Stimulated activated CD4-positive, alpha-beta T cell treated with anti-CD3 and anti-CD28 coated beads, Interleukin-2, amount 100 ng/mL, for 4 hours (primary cell): ENCODE measurements around the gene AUH.
A peak's percentile ranks its signal among the peaks of the same experiment; 100 is the strongest.

ENCODE experiments used
- DNase-seq: peaks from one replicate; pipeline ENCODE4 v3.0.0-alpha.2; 2020; ENCODE audit warnings: low read depth

Gene AUH

DNA sequence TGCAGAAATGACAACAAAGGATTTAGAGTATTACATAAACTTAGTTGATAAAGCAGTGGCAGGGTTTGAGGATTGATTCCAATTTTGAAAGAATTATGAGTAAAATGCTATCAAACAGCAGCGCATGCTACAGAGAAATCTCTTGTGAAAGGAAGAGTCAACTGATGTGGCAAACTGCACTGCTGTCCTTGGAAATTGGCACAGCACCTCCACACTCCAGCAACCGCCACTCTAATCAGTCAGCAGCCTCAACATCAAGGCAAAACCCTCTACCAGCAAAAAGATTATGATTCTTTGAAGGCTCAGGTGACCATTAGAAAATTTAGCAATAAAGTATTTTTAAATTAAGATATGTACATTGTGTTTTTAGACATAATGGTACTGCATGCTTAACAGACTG lies 66.4 kb downstream of the AUH start:
- DNase-seq, result no peak

DNA sequence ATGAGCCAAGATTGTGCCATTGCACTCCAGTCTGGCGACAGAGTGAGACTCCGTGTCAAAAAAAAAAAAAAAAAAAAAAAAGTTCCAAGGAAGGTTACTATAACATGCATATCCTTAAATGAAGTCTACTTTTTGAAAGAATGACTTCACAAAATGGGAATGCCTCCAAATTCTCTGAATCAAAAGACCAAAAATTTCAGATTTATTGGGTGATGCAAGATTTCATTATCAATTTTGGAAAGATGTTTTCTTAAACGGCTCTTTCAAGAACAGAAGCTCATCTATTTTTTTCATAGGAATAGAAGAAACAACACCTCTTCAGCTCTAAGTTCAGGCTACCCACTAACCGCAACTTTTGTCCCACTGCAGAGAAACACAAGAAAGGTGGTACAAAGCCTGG lies 69.9 kb downstream of the AUH start:
- no peak for DNase-seq

DNA sequence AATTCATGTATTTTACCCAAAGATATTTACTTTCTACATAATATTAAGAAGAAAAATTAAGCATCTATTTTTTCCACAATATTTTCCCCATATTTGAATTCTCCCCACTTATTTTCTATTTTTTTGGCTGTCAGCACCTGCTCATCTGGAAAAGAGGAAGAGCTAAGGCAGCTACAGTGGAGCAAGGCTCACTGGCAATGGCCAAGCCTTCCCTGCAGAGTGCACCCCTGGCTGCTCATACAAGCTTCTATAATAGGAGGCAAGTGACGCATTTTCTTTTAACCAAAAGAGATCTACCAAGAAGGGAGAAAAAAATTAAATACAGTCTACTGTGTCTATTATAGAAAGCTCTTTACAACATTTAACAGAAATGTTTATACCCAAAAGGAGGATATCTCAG lies 72.5 kb downstream of the AUH start:
- DNase-seq, result no peak

DNA sequence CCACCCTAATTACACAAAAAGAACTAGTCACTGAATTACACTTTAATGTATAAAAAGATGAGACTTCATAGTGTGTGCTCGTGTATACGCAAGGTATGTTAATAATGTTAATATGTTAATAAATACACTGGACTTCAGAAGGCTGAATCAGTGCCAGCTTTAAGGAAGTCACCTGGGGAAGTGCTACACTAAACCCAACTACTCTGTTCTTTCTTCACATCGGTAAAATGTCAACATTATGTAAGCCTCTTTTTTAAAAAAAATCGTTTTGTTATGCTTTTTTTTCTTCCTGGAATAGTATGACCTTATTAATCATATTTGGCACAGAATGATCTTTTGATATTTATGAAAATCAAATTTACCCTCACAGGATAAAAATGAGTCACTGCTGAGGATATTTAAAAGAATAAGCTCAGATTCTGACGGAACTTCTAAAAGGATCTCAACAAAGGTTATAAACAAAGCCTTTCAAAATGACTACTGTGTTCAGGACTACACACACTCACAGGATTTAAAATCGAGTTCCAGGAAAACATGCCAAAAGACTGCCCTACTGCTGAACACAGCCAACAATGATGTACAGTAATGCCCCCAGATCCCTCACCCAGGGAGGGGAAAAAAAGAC lies 75.9 kb downstream of the AUH start:
- DNase-seq, result no peak

DNA sequence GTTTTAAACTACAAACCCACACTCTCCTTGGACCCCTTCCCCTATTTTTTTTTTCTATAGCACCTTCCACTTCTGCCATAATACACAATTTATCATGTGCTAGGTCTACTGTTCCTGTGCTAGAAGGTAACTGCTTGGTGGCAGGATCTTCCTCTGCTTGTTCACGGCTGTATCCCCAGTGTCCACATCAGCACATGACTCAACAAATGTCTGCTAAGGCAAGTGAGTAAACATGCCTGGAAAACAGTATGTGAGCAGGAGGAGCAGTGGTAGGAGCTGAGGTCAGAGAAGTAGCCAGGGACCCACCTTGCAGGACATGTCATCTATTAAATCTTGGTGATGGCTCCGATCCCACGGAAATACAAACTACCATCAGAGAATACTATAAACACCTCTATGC lies 79.4 kb downstream of the AUH start:
- no peak for DNase-seq

DNA sequence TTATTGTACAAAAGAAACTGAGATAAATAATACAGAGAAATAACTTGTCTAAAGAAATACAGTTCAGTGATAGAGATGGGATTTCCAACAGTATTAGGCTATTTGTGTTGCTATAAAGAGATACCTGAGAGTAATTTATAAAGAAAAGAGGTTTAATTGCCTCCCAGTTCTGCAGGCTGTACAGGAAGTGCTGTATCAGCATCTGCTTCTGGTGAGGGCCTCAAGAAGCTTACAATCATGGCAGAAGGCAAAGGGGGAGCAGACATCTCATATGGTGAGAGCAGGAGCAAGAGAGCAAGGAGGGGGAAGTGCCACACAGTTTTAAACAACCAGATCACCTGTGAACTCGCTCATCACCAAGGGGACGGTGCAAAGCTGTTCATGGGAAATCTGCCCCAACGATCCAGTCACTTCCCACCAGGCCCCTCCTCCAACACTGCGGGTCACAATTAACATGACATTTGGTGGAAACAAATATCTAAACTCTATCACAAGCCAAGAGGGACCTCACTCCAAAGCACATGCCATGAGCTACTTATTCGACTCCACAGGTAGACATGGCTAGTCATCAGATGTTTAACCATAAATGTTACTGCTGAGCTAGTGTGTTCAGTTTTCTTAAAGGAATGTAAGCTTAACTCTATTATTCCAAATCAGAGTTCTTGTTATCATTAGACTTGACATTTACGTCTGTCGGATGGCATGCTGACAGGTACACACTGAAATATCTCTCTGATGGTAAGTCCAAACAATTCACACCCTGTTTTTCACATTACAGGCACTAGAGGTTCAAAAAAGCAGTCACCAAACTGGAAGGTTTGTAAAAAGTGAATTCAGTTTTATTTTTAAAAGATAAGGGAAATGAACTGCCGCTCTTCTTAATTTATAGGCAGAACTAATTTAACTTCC lies 82.2 kb downstream of the AUH start:
- DNase-seq, result no peak

DNA sequence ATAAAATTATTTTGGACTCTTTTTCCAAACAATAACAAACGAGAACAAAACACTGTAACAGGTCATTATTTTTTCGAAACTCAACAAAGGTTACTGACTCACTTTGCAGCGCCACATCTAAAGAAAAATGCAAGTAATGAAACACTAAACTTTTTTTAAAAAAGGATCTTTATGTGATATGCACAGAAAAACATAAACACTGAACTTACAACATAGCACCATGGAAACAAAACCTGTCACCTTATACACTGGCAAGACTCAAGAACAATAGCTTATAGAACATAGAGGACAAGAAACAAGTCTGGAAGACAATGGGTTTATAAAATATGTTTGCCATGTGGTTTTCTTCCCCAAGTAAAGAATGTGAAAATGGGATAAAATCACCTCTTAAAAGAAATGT lies 85.2 kb downstream of the AUH start:
- no peak for DNase-seq

DNA sequence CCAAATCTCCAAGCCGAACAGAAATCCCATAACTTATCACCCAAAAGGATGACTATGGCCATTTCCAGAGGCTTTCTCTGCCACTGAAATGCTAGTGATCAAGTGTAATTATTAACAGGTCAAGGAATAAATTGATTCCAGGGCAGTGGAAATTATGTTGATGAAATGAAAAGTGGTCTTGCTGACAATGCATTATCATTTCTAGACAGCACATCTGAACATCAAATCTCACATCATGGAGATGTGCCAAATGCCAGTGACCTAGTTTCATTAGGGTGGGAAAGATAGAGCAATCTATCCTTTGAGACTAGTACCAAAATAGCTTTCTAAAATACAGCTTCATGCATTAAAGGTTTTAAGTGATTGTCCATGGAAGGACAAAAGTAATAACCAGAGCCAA lies 86.1 kb downstream of the AUH start:
- no peak for DNase-seq

DNA sequence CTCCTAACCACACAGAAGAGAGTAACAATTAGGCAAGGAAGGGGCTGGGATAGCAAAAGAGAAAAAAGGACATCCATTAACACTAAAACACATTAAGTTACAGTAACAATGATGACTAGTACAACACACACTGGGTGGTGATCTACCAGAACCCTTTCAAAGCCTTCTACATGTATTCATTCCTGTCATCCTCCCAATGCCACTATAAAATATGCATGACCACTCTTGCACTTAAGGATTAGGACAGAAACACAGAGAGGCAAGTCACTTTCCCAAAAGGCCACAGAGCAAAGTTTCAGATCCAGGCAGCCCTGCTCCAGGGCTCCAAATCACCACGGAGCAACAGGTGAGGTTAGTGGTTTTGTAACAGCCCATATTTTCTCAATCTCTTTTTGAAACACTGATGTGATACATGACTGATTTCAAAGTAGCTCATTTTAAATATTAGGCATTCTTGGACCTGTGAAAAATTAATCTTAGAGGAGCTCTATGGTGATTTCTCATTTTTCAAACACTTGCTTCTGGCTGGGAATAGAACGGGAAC lies 86.7 kb downstream of the AUH start:
- no peak for DNase-seq

DNA sequence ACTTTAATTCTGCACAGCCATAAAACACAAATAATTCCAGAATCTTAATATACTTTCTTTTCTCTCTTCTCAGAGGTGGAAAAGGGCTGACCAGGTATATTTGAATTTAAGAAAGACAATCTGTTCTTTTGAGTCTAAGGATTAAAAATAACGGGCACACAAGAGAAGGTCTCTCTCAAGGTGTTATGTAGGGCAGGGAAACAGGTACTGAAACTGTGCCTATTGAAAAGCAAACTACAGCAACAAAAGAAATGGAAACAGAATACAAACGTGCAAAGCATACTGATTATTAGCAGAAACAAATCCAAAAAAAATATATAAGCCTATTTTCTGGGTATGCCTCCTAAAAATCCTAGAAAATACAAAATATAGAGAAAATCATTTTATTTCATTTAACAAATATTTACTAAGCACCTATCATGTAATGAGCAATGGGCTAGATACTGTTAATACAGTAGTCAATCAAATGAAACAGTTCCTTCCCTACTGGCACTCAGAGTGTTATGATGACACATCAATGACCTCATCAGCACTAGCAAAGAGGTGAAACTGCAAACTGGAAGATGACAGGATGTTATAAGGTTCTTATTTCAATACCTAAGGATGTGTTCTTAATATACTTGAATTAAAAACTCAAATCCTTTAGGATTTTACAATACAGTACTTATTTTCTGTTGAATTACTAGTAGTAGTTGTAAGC lies 87.7 kb downstream of the AUH start:
- DNase-seq, result no peak

DNA sequence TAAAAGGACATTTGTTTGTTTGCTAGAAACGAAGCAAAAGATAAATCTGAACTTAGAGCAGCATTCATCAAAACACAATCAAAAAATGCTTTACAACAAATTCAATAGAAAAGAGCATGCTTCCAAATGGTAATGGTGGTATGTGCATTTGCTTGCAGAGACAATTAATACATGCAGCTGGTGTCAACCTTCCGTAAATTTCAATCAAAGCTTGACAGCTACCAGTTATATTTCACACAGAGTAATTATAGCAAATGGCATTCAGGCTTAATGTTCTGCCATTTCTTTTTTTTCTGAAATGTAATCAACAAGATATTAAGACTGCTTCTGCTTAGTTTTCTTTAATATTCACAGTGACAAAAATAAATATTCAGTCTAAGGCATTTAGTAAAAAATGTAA lies 90.6 kb downstream of the AUH start:
- DNase-seq, result no peak

DNA sequence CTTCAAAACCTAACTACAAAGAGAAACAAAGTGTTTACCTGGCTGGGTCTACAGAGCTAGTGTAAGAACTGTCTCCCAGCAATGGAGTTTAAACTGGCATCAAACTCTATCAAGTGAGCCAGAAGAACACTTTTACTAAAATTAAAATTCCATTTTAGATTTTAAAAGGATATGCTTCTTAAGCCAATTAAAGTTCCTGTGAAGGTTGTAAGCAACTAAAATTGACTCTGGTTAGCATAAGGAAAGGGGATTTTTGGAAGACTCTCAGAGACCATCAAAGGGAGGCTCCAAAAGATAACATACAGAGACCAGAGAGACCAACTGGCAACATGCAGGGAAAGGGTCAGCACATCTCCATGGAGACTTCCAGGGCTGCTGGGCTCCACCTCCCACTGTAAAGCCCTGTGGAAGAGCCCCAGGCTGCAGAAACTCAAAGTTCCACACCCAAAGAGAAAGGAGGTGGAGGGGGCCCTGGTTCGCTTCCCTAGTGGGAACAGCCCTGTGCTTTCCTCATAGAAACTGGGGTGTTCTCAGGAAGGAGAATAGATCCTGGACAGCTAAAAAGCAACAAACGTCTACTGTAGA lies 91.7 kb downstream of the AUH start:
- no peak for DNase-seq

DNA sequence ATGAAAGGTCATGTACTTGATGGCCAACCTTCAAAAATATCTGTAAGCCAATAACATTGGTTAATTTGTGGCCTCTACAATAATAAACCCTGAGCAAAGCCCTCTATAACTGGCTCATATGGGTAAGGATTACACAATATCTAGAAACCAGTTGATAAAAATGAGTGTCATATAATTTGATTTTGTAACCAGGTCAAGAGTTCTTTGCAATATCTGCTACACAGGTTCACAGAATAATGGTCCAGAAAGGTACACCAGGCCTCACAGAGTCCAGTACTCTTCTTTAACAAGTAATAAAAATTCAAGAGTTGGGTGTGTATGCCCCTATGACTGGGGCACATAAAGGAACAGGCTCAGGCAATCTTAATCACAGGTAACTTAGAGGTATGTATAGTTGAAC lies 95.3 kb downstream of the AUH start:
- no peak for DNase-seq

DNA sequence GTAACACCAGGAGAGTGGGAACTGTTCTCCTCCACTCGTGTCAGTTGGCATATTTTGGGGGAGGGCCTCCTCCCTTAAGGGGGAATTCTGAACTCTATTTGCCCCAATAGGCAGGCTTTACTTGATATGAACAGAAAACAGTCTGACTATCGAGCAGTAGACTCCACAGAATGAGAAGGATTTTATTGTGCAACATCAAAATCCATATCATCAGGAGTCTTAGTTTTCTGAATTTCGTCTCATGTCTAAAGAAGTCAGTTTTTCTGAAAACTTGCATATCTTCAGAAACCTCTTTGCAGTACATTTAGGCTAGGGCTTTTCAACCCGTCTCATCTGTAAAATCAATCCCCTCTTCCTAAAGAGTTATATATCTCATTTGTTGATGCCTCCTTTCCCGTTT lies 96.2 kb downstream of the AUH start:
- no peak for DNase-seq

DNA sequence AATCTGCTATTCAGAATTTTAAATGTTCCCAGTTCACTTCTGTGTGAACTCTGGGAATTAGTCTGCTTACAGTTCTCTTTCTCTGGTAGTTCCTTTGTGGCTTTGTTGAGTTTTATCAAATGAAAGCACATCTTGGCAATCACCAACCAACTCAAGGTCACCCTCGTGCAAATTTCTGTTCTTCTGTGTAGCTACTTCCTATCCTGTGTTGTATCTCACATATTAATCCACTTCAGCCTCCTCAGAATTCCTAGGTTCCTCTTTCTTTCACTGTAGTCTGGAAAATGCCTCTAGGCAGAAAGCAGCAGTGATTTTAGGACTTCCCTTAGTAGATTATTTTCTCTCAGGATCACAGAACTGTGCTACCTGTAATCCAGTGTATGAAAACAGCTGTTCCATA lies 100.3 kb downstream of the AUH start:
- no peak for DNase-seq

DNA sequence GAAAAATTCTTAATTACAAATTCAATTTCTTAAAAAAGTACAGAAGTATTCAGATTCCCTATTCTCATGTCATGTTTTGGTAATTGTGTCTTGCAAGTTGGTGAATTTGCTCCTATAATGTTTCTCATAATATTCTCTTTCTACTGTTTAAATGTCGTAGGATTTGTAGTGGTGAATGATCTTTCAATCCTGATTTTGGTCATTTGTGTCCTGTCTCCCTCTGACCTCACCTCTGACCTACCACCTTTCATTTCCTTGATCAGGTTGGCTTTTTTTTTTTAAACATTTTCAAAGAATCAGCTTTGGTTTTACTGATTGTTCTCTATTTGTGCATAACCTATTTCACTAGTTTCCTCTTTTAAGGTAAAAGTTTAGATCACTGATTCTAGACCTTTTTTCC lies 102.6 kb downstream of the AUH start:
- DNase-seq, result no peak

DNA sequence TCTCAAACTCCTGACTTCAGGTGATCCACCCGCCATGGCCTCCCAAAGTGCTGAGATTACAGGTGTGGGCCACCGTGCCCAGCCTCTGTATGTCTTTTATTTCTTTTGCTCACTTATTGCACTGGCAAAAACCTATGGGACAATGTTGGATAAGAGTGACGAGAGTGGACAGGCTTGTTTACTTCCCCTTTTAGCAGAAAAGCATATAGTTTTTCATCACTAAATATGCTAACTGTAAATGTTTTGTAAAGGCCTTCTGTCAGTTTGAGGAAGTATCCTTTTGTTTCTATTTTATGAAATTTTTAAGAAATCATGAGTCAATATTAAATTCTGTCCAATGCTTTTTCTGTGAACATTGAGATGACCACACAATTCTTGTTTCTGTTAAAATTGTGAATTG lies 103.3 kb downstream of the AUH start:
- no peak for DNase-seq

DNA sequence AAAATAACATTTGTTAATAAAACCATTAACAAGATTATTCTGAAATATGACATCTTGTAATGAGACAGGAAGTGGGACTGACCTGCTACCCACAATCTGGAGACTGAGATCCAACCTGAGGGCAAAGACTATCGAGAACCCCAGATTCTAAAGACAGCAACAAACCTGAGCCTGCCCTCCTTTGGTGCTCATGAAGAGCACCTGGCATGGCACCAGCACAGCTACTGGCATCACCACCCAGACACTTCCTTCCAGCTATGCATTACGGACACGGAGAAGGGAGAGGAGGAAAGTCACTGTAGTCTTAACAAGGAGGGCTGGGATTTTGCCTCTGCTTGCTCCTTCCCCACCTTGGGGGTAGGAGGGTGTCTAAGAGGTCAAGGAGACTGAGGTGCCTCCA lies 105.5 kb downstream of the AUH start:
- DNase-seq, result no peak

DNA sequence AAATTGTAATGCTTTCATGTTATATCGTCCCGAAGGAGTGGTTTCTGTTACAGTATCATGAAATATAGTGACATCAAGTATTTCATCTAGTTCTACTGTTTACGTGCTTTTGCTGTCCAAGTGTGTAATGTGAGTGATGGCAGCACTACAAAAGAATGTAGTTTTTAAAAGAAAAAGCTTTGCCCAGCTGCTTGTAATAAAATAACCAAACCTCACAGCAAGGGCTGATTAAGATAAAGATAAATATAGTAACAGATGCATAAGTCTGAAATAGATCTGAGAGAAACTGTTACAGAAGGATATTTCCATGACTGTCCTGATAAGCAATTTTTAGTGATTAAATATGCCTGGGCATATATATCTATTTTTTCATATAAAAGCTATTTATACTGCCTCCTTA lies 106.4 kb downstream of the AUH start:
- no peak for DNase-seq

DNA sequence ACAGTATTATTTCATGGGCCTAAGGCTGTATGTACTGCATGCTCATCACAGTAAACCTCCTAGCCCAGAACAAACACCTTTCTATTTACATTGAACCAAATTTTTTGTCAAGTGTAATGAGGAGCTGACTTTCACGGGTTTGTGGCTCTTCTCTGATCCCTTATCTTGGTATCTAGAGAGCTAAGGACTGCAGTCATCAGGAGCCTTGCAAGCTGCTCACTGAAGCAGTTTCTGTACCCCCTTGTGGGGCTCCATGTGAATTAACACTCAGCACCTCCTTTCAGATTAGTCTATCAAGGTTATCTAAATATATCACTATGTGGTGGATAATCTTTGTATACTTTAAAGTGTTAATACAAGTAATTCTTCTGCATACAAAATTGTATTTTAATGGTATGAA lies 108.2 kb downstream of the AUH start:
- peak; percentile 12 for DNase-seq

DNA sequence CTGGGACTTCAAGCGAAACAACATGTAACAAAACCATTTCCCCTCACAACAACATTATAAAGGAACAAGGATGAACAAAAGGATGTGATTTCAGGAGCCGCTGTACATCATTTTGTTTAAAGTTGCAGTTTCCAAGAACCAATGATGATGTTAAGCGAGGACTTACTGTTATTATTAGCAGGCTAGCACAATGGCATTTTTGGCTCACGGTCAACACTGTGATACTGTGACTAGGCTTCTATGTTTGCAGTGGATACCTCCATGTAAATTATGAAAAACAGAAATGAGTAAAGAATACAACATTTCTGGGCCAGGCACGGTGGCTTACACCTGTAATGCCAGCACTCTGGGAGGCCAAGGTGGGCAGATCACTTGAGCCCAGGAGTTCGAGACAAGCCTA lies 113.0 kb downstream of the AUH start:
- DNase-seq, result no peak

DNA sequence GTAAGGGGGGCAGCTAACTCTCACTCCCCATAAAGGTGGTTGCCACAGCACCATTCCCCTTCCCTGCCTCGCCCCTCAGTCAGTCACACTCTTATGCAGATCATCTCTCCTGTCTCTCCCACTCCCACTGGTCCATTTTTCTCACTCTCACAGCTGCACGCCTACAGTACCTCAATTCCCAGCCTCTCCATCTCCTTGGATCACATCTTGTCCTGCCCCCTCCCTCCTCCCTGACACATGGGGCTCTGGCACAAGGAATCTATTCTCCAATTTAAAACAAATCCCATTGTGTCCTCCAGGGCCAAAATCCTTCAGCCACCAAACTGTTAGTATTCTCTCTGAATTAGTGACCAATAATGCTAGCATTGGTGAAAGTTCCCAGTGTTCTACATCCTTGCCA lies 114.4 kb downstream of the AUH start:
- no peak for DNase-seq

DNA sequence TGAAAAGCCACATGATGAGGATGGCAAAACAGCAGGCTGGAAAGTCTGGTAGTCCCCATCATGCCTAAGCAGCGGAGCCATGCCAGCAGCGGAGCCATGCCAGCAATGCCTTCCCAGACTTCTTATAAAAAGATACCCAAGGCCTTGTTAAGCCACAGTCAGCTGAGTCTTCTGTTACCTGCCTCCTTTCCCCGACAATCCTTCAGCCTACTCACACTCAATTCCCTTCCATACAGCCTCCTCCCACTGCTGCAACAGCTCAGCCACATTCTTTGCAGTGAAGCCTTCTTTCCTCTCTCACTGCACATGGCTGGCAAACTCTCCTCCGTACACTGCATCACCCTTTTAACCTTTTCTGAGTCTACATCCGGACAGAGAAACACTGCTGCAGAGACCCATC lies 114.9 kb downstream of the AUH start:
- DNase-seq, result no peak
